ENCODE data around the gene TPRG1L.

Gene TPRG1L

DNA sequence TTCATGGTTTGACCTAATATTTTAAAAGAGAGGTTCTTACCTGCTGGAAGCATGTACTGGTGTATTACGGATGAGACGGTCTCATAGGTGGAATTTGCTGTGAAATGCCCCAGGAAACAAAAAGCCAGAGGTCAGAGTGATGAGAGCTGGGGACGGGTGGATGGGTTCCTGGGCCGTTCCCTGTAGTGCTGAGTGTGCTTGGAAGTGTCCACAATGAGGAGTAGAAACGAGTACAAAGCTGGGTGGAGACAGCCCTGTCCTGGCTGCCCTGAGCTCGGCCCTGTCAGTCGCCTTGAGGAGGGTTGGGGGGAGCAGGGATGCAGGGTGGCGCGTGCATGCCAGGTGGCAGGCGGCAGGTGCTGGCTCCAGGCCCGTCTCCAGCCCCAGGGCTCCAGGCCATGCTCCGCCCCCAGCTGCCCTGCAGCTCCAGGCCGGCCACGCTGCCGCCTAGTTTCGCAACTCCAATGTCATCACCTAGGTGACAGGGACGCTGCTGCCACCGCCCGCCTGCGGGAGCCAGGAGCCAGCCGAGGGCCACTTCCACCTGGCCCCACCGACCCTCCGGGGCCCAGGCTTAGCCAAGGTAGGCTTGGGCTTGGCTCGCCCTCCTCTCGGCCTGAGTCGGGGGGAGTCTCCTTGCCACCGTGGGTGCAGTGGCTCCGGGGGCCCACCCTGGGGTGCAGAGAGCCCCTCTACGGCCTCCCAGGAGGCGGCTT lies 43.9 kb downstream of the TPRG1L start:
- DNase-seq: peak; percentile 79

DNA sequence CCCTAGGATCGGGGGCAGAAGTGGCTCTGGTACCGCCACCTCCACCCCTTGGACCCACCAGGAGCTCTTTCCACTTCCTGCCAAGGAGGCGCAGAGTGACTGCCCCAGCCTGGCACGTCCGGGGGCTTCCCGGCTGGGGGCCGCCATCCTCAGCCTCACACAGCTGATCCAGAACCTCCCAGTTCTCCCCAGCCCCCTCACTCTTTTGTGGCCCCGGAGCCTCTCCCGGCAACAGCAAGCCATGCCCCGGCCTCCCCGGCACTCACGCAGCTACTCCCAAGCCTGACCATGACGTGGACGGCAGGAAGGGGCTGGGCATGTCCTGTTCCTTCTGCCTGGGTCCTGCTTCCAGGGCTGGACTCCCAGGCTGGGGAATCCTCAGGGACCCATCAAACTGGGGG lies 44.6 kb downstream of the TPRG1L start:
- DNase-seq: no peak

DNA sequence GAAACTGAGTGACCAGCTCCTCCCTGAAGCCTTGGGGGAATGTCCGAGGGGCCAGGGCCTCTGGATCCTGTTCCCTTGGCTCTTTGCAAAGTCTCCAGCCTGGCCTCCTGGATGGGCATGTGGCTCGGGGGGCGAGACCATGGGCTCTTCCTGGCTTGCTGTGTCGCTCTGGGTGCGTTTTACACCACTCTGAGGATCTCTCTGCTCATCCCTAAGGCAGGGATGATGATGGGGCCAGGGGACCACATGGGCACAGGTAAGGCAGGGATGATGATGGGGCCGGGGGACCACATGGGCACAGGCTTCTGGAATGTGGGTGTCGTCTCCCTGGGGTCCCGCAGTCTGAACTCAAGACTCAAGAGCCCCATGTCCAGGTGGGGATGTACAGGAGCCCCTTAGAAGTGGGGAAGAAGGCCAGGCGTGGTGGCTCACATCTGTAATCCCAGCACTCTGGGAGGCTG lies 45.2 kb downstream of the TPRG1L start:
- DNase-seq: no peak

DNA sequence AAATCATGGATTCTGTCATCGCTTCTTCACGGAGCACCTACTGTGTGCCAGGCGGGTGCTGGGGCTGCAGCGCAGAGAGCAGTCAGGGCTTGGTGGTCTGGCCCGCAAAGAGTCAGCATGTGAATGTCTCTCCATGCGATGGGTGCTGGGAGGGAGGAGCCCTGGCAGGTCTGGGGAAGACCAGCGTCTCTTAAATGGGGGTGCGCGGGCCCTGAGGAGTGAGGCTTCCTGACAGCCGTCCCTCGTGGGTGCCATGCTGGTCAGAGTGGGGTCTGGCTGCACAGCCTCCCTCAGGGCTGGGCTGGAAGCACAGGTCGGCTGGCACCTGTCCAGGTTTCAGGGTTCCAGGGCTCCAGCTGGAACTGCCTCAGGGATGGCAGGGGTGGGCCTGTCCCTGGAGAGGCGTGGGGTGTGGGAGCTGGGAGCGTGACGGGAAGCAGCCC lies 46.0 kb downstream of the TPRG1L start:
- no peak for DNase-seq

DNA sequence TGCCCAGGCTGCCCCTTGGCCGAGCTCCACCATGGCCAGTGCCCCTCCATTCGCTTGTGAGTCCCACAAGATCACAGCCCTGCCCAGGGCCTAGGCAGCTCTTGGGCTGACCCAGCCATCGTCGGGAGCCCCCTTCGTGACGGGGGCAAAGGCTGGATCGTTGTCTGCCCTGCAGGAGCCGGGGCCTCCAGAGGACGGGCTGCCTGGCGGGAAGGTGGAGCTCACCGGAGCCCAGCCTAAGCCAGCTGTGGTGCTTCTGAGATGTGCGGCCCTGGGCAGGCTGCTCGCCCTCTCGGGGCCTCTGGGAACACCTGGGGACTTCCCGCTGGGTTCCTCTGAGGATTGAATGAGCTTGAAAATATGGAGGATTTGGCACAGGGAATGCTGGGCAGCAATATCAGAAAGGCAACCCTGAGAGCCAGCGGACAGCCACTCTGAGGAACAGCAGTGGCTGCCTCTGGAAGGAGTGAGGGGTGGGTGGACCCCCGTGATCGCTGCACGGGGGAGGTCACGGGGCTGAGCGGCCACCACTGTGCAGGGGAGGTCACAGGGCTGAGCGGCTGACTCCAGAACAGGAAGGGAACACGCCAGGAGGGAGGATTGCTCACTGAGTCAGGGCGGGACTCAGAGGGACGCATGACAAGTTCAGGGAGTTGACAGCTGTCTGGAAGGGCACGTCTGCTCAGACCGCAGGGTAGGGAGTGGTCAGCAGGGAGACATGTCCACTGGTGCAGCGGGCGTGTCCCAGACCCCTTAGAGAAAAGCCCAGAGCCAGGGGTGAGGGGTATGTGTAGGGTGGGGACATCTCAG lies 46.8 kb downstream of the TPRG1L start:
- peak; percentile 40 for DNase-seq

DNA sequence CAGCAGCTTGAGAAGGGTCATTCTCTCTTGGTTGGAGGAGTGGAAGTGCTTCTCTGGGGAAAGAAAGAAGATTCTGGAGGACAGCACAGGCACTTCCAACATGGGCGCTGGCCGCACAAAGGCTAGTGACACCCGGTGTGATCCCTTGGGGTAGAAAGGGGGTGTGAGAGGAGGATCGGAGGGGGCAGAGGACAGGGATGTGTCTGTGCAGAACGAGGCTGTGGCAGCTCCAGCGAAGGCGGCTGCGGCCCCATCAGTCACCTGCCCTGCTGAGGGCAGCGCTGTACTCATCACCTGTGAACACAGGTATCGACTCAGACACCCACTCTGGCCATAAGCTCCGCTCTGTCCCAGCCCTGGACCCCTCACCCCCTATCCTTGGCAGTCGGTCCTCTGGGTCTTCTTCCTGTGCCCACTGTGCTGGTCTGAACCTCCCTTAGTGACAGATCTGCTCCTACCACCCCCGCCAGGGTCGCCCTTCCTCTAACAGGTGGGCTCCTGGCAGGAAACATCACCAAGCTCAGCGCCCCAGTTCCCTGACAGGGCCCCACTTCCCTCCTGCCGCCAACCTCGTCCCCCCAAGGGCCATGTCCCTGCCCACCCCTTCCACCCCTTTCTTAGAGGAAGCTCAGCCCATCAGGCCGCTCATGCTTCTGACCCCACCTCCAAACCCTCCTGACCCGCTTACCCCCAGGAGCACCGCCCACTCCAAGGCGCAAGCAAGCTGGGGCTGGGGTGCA lies 47.6 kb downstream of the TPRG1L start:
- no peak for DNase-seq

DNA sequence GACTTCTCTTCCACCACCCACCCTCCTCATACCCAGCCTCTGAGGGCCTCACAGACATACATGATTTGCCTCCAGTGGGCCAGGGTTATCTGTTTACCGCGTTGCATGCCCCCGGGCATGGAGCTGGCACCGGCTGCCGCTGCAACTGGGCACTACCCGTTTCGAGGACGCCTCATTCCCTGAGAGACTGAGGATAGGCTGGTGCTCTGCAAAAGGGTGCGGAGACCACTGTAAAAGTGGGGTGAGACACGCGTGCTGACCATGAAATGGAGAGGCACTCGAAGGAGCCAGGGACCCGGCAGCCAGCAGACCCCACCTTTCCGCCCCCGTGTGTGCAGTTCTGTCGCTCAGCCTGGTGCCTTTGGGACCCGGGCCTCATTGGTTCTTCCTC lies 48.2 kb downstream of the TPRG1L start:
- DNase-seq: no peak

DNA sequence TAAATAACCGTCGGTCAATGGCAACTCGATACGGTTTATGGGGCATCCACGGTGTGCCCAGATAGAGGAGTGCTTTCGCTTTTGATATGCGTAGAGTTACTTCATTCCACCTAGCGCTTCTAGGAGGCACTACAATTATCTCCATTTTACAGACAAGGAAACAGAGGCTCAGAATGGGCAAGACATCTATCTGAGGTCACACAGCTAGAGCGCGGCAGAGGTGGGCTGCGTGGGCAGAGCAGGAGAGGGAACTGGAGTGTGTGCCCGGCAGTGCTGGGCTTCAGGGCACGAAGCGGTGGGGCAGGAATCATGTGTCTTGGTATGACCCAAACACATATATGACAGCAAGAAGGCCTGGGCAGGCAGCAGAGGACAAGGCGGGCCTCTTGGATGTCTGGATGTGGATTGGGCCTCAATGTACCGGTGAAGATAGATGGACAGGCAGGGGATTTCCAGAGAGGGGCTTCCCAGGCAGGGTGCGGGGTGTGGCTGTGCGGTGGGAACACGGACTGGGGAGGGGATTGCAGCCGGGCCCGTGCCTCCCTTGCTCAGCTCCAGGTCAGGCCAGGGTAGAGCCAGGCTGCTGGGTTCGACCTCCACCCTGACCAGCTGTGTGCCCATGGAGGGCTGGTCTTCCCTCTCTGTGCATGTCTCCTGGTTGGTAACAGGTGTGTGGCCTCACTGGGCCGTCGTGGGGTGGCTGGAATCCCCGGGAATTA lies 48.7 kb downstream of the TPRG1L start:
- peak; percentile 10 for DNase-seq

DNA sequence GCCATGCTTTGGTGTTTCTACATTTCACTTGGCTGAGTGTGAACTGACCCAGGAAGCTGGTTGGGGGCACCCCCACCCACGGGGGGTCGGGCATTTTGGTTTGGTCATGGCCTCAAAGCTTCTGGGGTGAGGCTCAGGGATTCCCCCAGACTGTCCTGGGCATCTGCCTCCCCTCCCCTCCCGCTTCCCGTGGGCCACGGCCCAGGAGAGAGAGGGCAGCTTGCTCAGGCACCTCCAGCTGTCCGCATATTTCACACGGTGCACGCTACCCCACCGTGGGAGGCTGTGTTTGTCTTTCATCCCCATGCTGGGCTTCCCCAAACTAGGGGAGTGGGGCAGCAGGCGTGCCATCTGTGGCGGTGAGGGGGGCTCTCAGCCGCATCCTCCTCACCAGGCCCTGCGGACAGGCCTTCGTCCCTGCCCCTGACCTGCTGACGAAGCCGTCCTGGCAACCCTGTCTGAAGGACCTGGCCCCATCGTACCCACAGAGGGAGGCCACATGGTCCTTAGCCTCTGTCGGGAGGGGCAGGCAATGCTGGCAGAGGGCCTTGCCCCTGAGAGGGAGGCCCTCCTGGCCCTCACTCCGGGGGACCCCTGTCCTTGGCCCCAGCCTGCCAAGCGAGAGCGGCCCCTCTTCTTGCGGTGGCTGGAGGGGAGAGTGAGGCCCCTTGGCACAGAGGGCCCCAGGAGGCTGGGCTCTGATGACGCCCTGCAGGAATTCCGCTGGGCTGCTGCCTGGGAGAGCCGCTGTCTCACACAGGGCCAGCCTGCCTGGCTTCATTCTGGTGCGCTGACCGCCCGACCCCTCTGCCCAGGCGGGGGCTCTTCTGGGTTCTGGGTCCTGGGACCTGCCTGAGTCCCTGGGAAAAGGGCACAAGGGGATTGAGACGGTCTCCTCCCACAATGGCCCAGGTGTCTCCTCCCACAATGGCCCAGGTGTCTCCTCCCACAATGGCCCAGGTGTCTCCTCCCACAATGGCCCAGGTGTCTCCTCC lies 49.6 kb downstream of the TPRG1L start:
- DNase-seq: peak; percentile 39

DNA sequence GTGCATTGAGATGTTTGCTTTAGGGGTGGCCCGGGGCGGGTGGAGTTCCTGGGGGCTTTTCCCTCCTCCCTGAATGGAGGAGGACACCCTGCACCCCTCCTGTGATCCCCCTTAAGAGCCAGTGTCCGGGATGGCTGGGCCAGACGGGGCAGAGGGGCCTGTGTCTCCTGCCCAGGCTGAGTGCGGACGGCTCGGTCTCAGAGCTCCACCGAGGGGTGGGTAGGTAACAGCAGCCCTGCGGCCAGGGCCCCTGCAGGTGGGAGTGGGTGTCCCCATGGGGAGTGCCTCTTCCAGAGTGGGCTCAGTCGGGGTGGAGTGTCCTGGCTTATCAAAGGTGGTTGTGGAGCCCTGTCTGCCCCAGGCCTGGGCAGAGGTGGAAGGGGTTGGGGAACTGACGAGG lies 50.6 kb downstream of the TPRG1L start:
- no peak for DNase-seq

DNA sequence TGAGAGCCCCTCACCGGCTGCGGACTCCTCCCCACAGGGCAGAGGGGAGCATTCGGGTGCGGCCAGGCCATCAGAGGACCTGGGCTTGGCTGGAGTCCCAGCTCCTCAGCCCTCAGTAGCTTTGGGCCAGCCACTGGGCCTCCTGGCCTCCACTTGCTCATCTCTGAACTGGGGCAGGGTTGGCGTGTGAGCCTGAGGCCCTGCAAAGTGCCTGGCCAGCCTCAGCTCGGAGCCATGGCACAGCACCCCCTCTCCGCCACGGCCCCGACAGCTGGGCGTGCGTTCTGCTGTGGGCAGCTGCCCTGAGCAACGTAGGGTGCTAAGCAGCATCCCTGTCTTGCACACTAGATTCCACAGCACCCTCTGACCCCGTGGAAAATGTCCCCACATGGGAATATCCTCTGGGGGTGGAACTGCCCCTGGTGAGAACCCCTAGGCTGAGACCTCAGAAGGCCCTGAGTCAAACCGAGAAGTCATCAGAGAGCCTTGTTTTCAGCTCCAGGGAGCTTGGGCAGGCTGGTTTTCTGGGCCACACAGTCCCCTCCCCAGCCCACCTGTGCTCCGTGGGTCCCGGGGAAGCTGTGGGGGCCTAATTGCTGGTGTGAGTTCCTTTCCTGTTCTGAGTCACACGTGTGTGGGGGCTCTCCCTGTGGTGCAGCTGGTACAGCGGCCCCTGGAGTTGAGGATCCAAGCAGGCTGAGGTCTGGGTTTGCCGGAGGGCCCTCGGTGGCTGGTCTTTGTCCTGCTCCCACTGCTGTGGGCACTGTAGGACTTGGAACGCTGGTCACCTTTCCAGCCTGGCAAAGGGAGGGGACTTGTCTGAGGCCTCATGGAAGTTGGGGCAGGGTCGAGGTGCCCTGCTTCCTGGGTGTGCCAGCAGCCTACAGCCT lies 52.0 kb downstream of the TPRG1L start:
- peak; percentile 13 for DNase-seq

DNA sequence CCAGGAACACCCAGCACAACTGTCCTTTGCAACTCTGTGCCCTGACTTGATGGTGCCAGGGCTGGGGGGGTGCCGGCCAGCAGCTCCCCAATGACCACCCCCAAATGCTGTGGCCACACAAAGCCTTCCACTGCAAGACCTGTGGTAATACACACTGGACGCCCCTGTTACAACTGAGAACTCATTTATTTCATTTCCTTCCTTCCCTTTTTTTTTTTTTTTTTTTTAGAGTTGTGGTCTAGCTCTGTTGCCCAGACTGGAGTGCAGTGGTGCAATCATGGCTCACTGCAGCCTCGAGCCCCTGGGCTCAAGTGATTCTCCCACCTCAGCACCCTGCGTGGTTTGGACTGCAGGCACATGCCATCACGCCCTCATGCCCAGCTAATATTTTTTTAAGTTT lies 52.7 kb downstream of the TPRG1L start:
- DNase-seq: peak; percentile 72

DNA sequence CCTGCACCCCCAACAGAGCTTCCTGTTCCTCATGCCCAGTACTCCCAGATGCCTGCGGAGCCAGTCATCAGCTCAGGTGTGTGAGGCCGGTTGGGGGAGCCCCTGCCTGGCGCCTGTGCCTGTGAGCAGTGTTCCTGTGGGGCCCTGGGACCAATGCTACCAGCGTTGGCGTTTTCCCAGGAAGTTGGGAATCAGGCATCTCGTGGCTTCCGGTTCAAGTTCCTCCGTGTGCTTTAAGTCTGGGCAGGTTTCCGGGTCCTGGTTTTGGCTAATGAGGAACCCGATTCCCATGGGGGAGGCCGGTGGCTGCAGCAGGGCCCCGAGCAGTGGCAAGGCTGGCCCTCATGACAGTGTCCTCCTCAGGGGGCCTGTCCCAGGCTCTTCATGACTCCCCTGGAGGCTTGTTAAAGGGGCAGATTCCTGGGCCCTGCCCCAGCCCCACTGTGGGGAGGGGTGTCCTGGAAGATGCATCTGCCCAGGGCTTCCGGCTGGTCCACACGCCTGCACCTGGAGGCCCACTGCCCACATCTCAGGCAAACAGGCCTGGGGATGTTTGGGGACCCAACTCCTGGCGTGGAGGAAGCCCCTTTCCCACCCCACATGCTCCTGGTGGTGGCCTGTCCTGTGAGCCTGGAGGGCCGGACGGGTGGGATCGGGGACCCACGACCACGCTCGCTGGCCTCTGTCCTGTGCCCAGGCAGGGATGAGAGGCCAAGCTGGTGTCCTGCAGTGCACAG lies 53.7 kb downstream of the TPRG1L start:
- peak; percentile 8 for DNase-seq

DNA sequence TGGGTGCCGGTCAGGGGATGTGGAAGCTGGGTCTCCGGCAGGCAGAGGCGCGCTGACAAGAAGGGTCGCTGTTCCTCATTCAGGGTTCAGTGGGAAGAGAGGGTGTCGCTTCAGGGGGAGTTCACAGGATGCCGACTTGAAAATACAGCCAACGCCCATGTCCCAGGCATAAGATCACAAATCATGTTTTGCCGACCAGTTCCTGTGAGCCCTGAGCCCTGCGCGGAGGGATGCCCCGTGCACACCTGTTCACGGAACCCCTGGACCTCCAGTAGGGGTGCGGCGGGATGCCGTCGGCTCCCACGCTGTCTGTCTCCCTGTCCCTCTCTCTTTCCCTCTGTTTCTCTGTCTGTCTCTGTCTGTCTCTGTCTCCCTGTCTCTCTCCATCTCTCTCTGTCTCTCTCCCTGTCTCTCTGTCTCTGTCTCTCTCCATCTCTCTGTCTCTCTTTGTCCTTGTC lies 54.3 kb downstream of the TPRG1L start:
- peak; percentile 19 for DNase-seq

Data from inflammatory macrophage treated with lipopolysaccharide for 4 hours (primary cell).